Measurements from ENCODE around the gene HPSE2.

- TF ChIP-seq GATA2 (IDR thresholded peaks at IDR 0.05; ENCODE audit: low read depth, low read length), result no peak
- no peak for TF ChIP-seq GATA3 (IDR thresholded peaks at IDR 0.05; ENCODE audit: low read depth, low read length)
Measured at GRCh38 chr10:98720551-98720950, 515.1 kb downstream of the HPSE2 start.

All from SH-SY5Y (cell line).